GM12875 (cell line): ENCODE data around the gene SFTPD.
"Not testable (repeated sequence)": the region's sequence is repeated elsewhere in the genome, so short reads cannot be mapped to it uniquely, and the experiment has no call there.

Experiments used
- H3K4me3 ChIP-seq: one replicate; pipeline ENCODE4 v1.5.1; 2011; ENCODE audit warnings: low read depth, low read length, control low read depth
- TF ChIP-seq, protein P1 (sequence below): IDR thresholded peaks from 2 replicates; pipeline ENCODE4 v1.5.1; 2011; ENCODE audit warnings: low read depth, mild to moderate bottlenecking, control low read depth, inconsistent platforms, low read length, moderate library complexity, borderline replicate concordance; ENCODE audit not compliant: insufficient read depth

Gene SFTPD

GRCh38 chr10:79925614-79926013 lies 23.3 kb downstream of the SFTPD start:
- no peak overlapping the region for H3K4me3 ChIP-seq
- TF ChIP-seq, protein P1, sequence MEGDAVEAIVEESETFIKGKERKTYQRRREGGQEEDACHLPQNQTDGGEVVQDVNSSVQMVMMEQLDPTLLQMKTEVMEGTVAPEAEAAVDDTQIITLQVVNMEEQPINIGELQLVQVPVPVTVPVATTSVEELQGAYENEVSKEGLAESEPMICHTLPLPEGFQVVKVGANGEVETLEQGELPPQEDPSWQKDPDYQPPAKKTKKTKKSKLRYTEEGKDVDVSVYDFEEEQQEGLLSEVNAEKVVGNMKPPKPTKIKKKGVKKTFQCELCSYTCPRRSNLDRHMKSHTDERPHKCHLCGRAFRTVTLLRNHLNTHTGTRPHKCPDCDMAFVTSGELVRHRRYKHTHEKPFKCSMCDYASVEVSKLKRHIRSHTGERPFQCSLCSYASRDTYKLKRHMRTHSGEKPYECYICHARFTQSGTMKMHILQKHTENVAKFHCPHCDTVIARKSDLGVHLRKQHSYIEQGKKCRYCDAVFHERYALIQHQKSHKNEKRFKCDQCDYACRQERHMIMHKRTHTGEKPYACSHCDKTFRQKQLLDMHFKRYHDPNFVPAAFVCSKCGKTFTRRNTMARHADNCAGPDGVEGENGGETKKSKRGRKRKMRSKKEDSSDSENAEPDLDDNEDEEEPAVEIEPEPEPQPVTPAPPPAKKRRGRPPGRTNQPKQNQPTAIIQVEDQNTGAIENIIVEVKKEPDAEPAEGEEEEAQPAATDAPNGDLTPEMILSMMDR: no peak

- H3K4me3 ChIP-seq: no peak overlapping the region
- TF ChIP-seq, protein P1: no peak
Measured at GRCh38 chr10:79923669-79924068, 25.2 kb downstream of the SFTPD start.

- no peak overlapping the region for H3K4me3 ChIP-seq
- TF ChIP-seq, protein P1: no peak
Measured at GRCh38 chr10:79923145-79923544, 25.8 kb downstream of the SFTPD start.

- H3K4me3 ChIP-seq: not testable (repeated sequence)
Measured at GRCh38 chr10:79922011-79922412, 26.9 kb downstream of the SFTPD start.

- not testable (repeated sequence) for H3K4me3 ChIP-seq
Measured at GRCh38 chr10:79915838-79916237, 33.1 kb downstream of the SFTPD start.

DNA sequence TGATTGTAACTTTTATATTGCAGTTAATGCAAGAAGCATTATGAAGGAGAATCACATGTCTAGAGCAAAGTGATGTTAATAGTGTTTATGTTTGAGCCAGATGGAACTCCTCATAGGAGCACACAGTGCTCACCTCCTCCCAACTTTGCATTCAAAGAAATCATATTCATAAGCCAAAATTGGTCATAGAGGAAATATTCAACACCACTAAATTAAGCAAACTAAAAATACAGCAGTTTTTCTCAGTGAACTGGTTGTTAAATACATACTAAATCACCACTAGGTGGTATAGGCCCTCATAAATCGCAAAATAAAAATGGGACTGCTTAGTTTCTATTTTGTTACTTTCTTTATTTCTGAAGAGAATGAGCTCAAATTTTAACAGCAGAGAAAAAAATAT lies 34.4 kb downstream of the SFTPD start:
- not testable (repeated sequence) for H3K4me3 ChIP-seq

- TF ChIP-seq, protein P1: no peak
- H3K4me3 ChIP-seq: no peak overlapping the region
Measured at GRCh38 chr10:79910836-79911235, 38.1 kb downstream of the SFTPD start.

GRCh38 chr10:79910344-79910743 lies 38.6 kb downstream of the SFTPD start:
- TF ChIP-seq, protein P1: no peak
- no peak overlapping the region for H3K4me3 ChIP-seq
